ENCODE results near the gene RAB35.
"Not testable (repeated sequence)": the region's sequence is repeated elsewhere in the genome, so short reads cannot be mapped to it uniquely, and the experiment has no call there.

Gene RAB35

GRCh38 chr12:120055231-120056000 is 61.1 kb downstream of the RAB35 start:
- H3K4me3 ChIP-seq (ENCODE audit: low read length), result no peak overlapping the region
- TF ChIP-seq ZNF274 (IDR thresholded peaks at IDR 0.05; ENCODE audit: low read depth, low read length), result no peak

GRCh38 chr12:120054293-120054692 is 62.3 kb downstream of the RAB35 start:
- no peak for TF ChIP-seq ZNF274 (IDR thresholded peaks at IDR 0.05; ENCODE audit: low read depth, low read length)
- no peak overlapping the region for H3K4me3 ChIP-seq (ENCODE audit: low read length)

GRCh38 chr12:120051535-120051934 is 65.0 kb downstream of the RAB35 start:
- no peak overlapping the region for H3K4me3 ChIP-seq (ENCODE audit: low read length)
- TF ChIP-seq ZNF274 (IDR thresholded peaks at IDR 0.05; ENCODE audit: low read depth, low read length), result no peak

GRCh38 chr12:120049426-120049825 is 67.1 kb downstream of the RAB35 start:
- no peak overlapping the region for H3K4me3 ChIP-seq (ENCODE audit: low read length)
- no peak for TF ChIP-seq ZNF274 (IDR thresholded peaks at IDR 0.05; ENCODE audit: low read depth, low read length)

- TF ChIP-seq ZNF274 (IDR thresholded peaks at IDR 0.05; ENCODE audit: low read depth, low read length), result no peak
Measured at GRCh38 chr12:120048263-120048662, 68.3 kb downstream of the RAB35 start.

GRCh38 chr12:120047072-120047471 is 69.5 kb downstream of the RAB35 start:
- H3K4me3 ChIP-seq (ENCODE audit: low read length), result no peak overlapping the region
- no peak for TF ChIP-seq ZNF274 (IDR thresholded peaks at IDR 0.05; ENCODE audit: low read depth, low read length)

More at GRCh38 chr12:120048263-120048662, 68.3 kb downstream of the RAB35 start:
- no peak overlapping the region for H3K4me3 ChIP-seq (ENCODE audit: low read length)

GRCh38 chr12:120045367-120045766 is 71.2 kb downstream of the RAB35 start:
- H3K4me3 ChIP-seq (ENCODE audit: low read length), result not testable (repeated sequence)
